K562 (cell line): Measurements from ENCODE around the gene UBE2C. TPM values are rescaled to one million over a fixed set of nuclear protein-coding genes. Genes with fewer than 3 reads are reported as not detected.
A peak's percentile ranks its signal among the peaks of the same experiment; 100 is the strongest.

Experiments
- BRD4 ChIP-seq: fragments of 200-600 bp; sonication (generic); IDR thresholded peaks from 2 replicates; pipeline ENCODE4 v1.6.1; 2017; ENCODE audit warnings: inconsistent platforms
- CBX1 ChIP-seq: sonication (generic); IDR thresholded peaks from 2 replicates; pipeline ENCODE4 v1.6.1; 2016; ENCODE audit warnings: antibody characterized with exemption, low read depth, mild to moderate bottlenecking
- CBX2 ChIP-seq: fragments of 200-600 bp; sonication (generic); IDR thresholded peaks from one replicate; pipeline ENCODE4 v1.6.1; 2012; ENCODE audit warnings: mild to moderate bottlenecking, low read length, inconsistent platforms; ENCODE audit not compliant: insufficient read depth, poor library complexity, severe bottlenecking
- CTCF ChIP-seq, 3 experiments: IDR thresholded peaks in 2 of 3; conservative IDR thresholded peaks in 1 of 3; 2 replicates each; pipeline ENCODE4 v1.5.1; 2011 to 2012; ENCODE audit warnings: low read length in 3 of 3, mild to moderate bottlenecking in 3 of 3, control low read depth in 2 of 3, improper control_type of control experiment in 1 of 3, inconsistent platforms in 1 of 3, low read depth in 1 of 3, mixed read lengths in 1 of 3, moderate library complexity in 1 of 3; ENCODE audit not compliant: insufficient read depth in 2 of 3
- EP300 ChIP-seq: IDR thresholded peaks from 2 replicates; pipeline ENCODE4 v1.6.1; 2012; ENCODE audit warnings: low read length, improper control_type of control experiment
- FOXK2 ChIP-seq, 2 experiments: fragments of 450-650 bp; IDR thresholded peaks in 1 of 2; conservative IDR thresholded peaks in 1 of 2; 2 replicates each; pipeline ENCODE4 v1.6.1; 2016; ENCODE audit warnings: low read depth in 2 of 2, mild to moderate bottlenecking in 1 of 2
- FOXP1 ChIP-seq: sonication (generic); formaldehyde crosslinking; IDR thresholded peaks from 2 replicates; pipeline ENCODE4 v1.8.0; 2022; ENCODE audit warnings: mild to moderate bottlenecking, missing genetic modification reagents
- GABPB2 ChIP-seq: fragments of 250-450 bp; sonication (Bioruptor Pico); conservative IDR thresholded peaks from 2 replicates; pipeline ENCODE4 v1.5.1; 2021; ENCODE audit warnings: mild to moderate bottlenecking
- KLF10 ChIP-seq: fragments of 250-450 bp; sonication (Bioruptor Pico); IDR thresholded peaks from 2 replicates; pipeline ENCODE4 v1.6.1; 2021; ENCODE audit warnings: matching md5 sums
- NFIC ChIP-seq: fragments of 450-650 bp; IDR thresholded peaks from 2 replicates; pipeline ENCODE4 v1.6.1; 2017; ENCODE audit warnings: mild to moderate bottlenecking, inconsistent platforms
- NR2F6 ChIP-seq: fragments of 450-650 bp; formaldehyde crosslinking; IDR thresholded peaks from 2 replicates; pipeline ENCODE4 v1.4.0; 2020; ENCODE audit warnings: mild to moderate bottlenecking
- POLR2H ChIP-seq: IDR thresholded peaks from 2 replicates; pipeline ENCODE4 v1.6.1; 2016; ENCODE audit warnings: missing genetic modification characterization, low read depth, mild to moderate bottlenecking, control low read depth, missing compliant biosample characterization, moderate library complexity
- POLR3G ChIP-seq: IDR thresholded peaks from 2 replicates; pipeline ENCODE4 v1.6.1; 2011; ENCODE audit not compliant: insufficient read length, insufficient replicate concordance; ENCODE audit errors: extremely low read depth
- RBM22 ChIP-seq: fragments of 200-400 bp; formaldehyde crosslinking; IDR thresholded peaks from 2 replicates; pipeline ENCODE4 v1.6.1; 2018; ENCODE audit warnings: low read length, low read depth; ENCODE audit not compliant: poor library complexity, severe bottlenecking
- RBM34 ChIP-seq: fragments of 200-400 bp; formaldehyde crosslinking; IDR thresholded peaks from 2 replicates; pipeline ENCODE4 v1.6.1; 2018; ENCODE audit warnings: low read length, borderline replicate concordance; ENCODE audit not compliant: insufficient read depth
- SOX6 ChIP-seq: fragments of 450-650 bp; IDR thresholded peaks from 2 replicates; pipeline ENCODE4 v1.6.1; 2014; ENCODE audit warnings: mild to moderate bottlenecking
- SRSF1 ChIP-seq: fragments of 200-400 bp; formaldehyde crosslinking; IDR thresholded peaks from 2 replicates; pipeline ENCODE4 v1.6.1; 2017; ENCODE audit warnings: mild to moderate bottlenecking, low read depth, low read length, moderate library complexity
- TAF1 ChIP-seq: IDR thresholded peaks from 2 replicates; pipeline ENCODE4 v1.6.1; 2011; ENCODE audit warnings: mild to moderate bottlenecking, low read length, moderate library complexity; ENCODE audit not compliant: insufficient read depth, control insufficient read depth, severe bottlenecking; ENCODE audit errors: extremely low read depth
- ZEB2 ChIP-seq: fragments of 450-650 bp; IDR thresholded peaks from 2 replicates; pipeline ENCODE4 v1.6.1; 2016
- ZNF586 ChIP-seq: fragments of 450-650 bp; formaldehyde crosslinking; conservative IDR thresholded peaks from 2 replicates; pipeline ENCODE4 v1.4.0; 2020; ENCODE audit warnings: mild to moderate bottlenecking, moderate library complexity
- polyA plus RNA-seq, 8 experiments: library from polyadenylated mRNA; depleted of rRNA in 4 of 8; stranded (reverse) in 5 of 8; unstranded in 3 of 8; fragments of >200 nt; fragmentation: Nextera tagmentation in 2 of 8; fragmentation: Illumina TruSeq in 1 of 8; extraction: Ambion mirVana in 2 of 8; extraction: Trizol in 1 of 8; gene quantifications; 2 replicates each; pipeline versions ENCODE4 v1.2.1 to v1.2.3, GENCODE V29; 2011 to 2014; ENCODE audit warnings: inconsistent platforms in 1 of 8, missing spikeins in 1 of 8
- total RNA-seq, 7 experiments: library from RNA; depleted of rRNA in 6 of 7; stranded (reverse); fragments of >200 nt in 6 of 7; fragmentation: Illumina TruSeq in 2 of 7; extraction: Trizol in 2 of 7; gene quantifications; 2 replicates each; pipeline versions ENCODE4 v1.2.1 to v1.2.3, GENCODE V29; 2011 to 2021; ENCODE audit warnings: low replicate concordance in 1 of 7
- TF ChIP-seq, protein P1 (sequence below): fragments of 450-650 bp; IDR thresholded peaks from 2 replicates; pipeline ENCODE4 v1.6.1; 2018; ENCODE audit warnings: mild to moderate bottlenecking, low read depth; ENCODE audit not compliant: partially characterized antibody
- TF ChIP-seq, protein P2 (sequence below): sonication (generic); formaldehyde crosslinking; IDR thresholded peaks from 2 replicates; pipeline ENCODE4 v1.8.0; 2023; ENCODE audit warnings: mild to moderate bottlenecking, missing genetic modification reagents
- TF ChIP-seq, protein P3 (sequence below), 2 experiments: fragments of 250-450 bp in 1 of 2; fragments of 450-650 bp in 1 of 2; sonication (Bioruptor Pico) in 1 of 2; IDR thresholded peaks; 2 replicates each; pipeline versions ENCODE4 v1.6.1 to v1.8.0; 2016 to 2021; ENCODE audit warnings: mild to moderate bottlenecking in 2 of 2, moderate library complexity in 2 of 2, missing compliant biosample characterization in 1 of 2, missing genetic modification characterization in 1 of 2

The UBE2C gene
- total and polyA plus RNA-seq, 9 of the 15 experiments (the other 6 are each of a cell fraction or from before 2014, with no cell fraction given) = 0.51 to 1.6 (median 0.69) TPM

DNA sequence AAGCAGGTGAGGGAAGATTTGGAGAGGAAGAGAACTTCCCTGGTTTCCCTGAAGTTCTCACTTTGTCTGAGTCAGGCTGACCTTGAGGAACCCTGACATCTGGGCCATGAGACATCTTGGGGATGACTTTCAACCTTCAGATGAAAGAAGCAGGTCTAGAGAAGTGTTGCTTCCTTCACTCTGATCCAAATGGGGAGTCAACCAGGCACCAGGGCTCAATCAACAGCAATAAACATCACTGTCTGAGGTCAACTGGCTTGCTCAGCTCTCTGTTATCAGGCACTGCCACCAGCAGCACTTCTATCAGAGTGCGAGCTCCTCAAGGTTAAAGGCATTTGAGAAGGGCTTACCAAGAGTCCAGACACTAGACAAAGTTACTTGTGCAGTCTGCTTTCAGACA lies 38.5 kb downstream of the UBE2C start (continued):
- TF ChIP-seq SRSF1 = no peak
- TF ChIP-seq TAF1 = no peak
- TF ChIP-seq, protein P1, sequence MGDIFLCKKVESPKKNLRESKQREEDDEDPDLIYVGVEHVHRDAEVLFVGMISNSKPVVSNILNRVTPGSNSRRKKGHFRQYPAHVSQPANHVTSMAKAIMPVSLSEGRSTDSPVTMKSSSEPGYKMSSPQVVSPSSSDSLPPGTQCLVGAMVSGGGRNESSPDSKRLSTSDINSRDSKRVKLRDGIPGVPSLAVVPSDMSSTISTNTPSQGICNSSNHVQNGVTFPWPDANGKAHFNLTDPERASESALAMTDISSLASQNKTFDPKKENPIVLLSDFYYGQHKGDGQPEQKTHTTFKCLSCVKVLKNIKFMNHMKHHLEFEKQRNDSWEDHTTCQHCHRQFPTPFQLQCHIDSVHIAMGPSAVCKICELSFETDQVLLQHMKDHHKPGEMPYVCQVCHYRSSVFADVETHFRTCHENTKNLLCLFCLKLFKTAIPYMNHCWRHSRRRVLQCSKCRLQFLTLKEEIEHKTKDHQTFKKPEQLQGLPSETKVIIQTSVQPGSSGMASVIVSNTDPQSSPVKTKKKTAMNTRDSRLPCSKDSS = no peak
- no peak for TF ChIP-seq POLR3G
- no peak for TF ChIP-seq RBM34
- peak; percentile 57 for TF ChIP-seq ZEB2
- TF ChIP-seq EP300 = peak; percentile 58; the same call in 1 of the 2 replicates
- TF ChIP-seq POLR2H = no peak
- TF ChIP-seq, protein P2, sequence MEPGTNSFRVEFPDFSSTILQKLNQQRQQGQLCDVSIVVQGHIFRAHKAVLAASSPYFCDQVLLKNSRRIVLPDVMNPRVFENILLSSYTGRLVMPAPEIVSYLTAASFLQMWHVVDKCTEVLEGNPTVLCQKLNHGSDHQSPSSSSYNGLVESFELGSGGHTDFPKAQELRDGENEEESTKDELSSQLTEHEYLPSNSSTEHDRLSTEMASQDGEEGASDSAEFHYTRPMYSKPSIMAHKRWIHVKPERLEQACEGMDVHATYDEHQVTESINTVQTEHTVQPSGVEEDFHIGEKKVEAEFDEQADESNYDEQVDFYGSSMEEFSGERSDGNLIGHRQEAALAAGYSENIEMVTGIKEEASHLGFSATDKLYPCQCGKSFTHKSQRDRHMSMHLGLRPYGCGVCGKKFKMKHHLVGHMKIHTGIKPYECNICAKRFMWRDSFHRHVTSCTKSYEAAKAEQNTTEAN (CRISPR knock-in tag) = no peak
- TF ChIP-seq NFIC = peak; percentile 47; the same call in 1 of the 2 replicates
- TF ChIP-seq ZNF586 (CRISPR knock-in tag) = no peak
- no peak for TF ChIP-seq GABPB2
- no peak for TF ChIP-seq FOXP1 (CRISPR knock-in tag)
- TF ChIP-seq BRD4 = no peak
- peak; percentile 35; the same call in 1 of the 2 replicates for TF ChIP-seq SOX6
- TF ChIP-seq CBX1 = no peak
- TF ChIP-seq RBM22 = no peak
- TF ChIP-seq CBX2 = no peak
- no peak for TF ChIP-seq NR2F6 (CRISPR knock-in tag)
- TF ChIP-seq KLF10 = no peak
- TF ChIP-seq, protein P3, sequence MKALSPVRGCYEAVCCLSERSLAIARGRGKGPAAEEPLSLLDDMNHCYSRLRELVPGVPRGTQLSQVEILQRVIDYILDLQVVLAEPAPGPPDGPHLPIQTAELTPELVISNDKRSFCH (CRISPR knock-in tag; IDR thresholded peaks at IDR 0.05) = no peak
- TF ChIP-seq, protein P3 (tag; IDR thresholded peaks at IDR 0.05) = no peak
- no peak for TF ChIP-seq CTCF (IDR thresholded peaks at IDR 0.05 in 2 of 3, conservative IDR thresholded peaks at IDR 0.05 in 1 of 3; ENCODE audit: insufficient read depth in 2 of 3, low read depth in 1 of 3, low read length in 3 of 3)
- TF ChIP-seq FOXK2 (conservative IDR thresholded peaks at IDR 0.05 in 1 of 2, IDR thresholded peaks at IDR 0.05 in 1 of 2; ENCODE audit: low read depth in 2 of 2) = peak; percentile 43 to 55; a peak in 2 of 4 replicates
